HG02623 (cell line): ENCODE measurements around the gene ATG2A.

Experiments used
- ATAC-seq: cut with Tn5 transposase; IDR thresholded peaks from one replicate; pipeline ENCODE4 v1.9.1; 2021; ENCODE audit warnings: moderate library complexity; ENCODE audit not compliant: unreplicated experiment

The ATG2A gene

GRCh38 chr11:64888406-64888728 lies 28.6 kb downstream of the ATG2A start:
- no peak for ATAC-seq

GRCh38 chr11:64887757-64888405 lies 29.1 kb downstream of the ATG2A start:
- no peak for ATAC-seq

GRCh38 chr11:64887234-64887756 lies 29.7 kb downstream of the ATG2A start:
- no peak for ATAC-seq

- no peak for ATAC-seq
These were observed 31.4 kb downstream of the ATG2A start for GRCh38 chr11:64885367-64886286.

GRCh38 chr11:64884019-64884418 lies 33.0 kb downstream of the ATG2A start:
- no peak for ATAC-seq

- ATAC-seq: no peak
These were observed 33.4 kb downstream of the ATG2A start for GRCh38 chr11:64883575-64883974.

- ATAC-seq: no peak
These were observed 34.8 kb downstream of the ATG2A start for GRCh38 chr11:64882243-64882642.

GRCh38 chr11:64881476-64881875 lies 35.5 kb downstream of the ATG2A start:
- no peak for ATAC-seq

GRCh38 chr11:64880240-64881001 lies 36.6 kb downstream of the ATG2A start:
- ATAC-seq: no peak

GRCh38 chr11:64879244-64879900 lies 37.6 kb downstream of the ATG2A start:
- ATAC-seq: no peak

GRCh38 chr11:64878494-64879243 lies 38.3 kb downstream of the ATG2A start, which contains the start of gene EHD1:
TSS of gene EHD1 (minus strand) at chr11:64878621. CDS start at chr11:64878464, 157 bp downstream.
- ATAC-seq: peak; percentile 69

- ATAC-seq: peak; percentile 11
These were observed 38.9 kb downstream of the ATG2A start for GRCh38 chr11:64878223-64878493.

- no peak for ATAC-seq
These were observed 39.4 kb downstream of the ATG2A start for GRCh38 chr11:64877390-64878222.

- ATAC-seq: no peak
These were observed 40.1 kb downstream of the ATG2A start for GRCh38 chr11:64876835-64877341.

- no peak for ATAC-seq
These were observed 40.7 kb downstream of the ATG2A start for GRCh38 chr11:64876229-64876750.

GRCh38 chr11:64875369-64876228 lies 41.4 kb downstream of the ATG2A start:
- ATAC-seq: no peak

GRCh38 chr11:64874308-64875240 lies 42.4 kb downstream of the ATG2A start:
- no peak for ATAC-seq
